H9 (cell line): ENCODE measurements around the gene CACNB4. TPM values are rescaled to one million over a fixed set of nuclear protein-coding genes. Genes with fewer than 3 reads are reported as not detected.

Experiments
- DNase-seq: peaks from one replicate; pipeline ENCODE4 v3.0.0-alpha.2; 2017
- H2AFZ ChIP-seq: one replicate; pipeline ENCODE4 v1.6.1; 2013; ENCODE audit warnings: mild to moderate bottlenecking, low read length, control low read depth, moderate library complexity
- H2AK5ac ChIP-seq: 2 replicates; pipeline ENCODE4 v1.6.1; 2013; ENCODE audit warnings: low read length, control low read depth, mixed read lengths; ENCODE audit not compliant: insufficient read length
- H2BK120ac ChIP-seq: one replicate; pipeline ENCODE4 v1.6.1; 2013; ENCODE audit warnings: low read depth, mild to moderate bottlenecking, low read length, control low read depth, inconsistent platforms; ENCODE audit not compliant: poor library complexity, severe bottlenecking
- H2BK12ac ChIP-seq: 2 replicates; pipeline ENCODE4 v1.6.1; 2013; ENCODE audit warnings: low read length, control low read depth, mixed read lengths, low read depth; ENCODE audit not compliant: insufficient read length
- H2BK15ac ChIP-seq: 2 replicates; pipeline ENCODE4 v1.6.1; 2013; ENCODE audit warnings: low read depth, low read length, control low read depth
- H2BK20ac ChIP-seq: one replicate; pipeline ENCODE4 v1.6.1; 2013; ENCODE audit warnings: low read depth, mild to moderate bottlenecking, low read length, control low read depth, inconsistent platforms; ENCODE audit not compliant: poor library complexity, severe bottlenecking
- H2BK5ac ChIP-seq: 2 replicates; pipeline ENCODE4 v1.6.1; 2013; ENCODE audit warnings: low read length, control low read depth, mixed read lengths; ENCODE audit not compliant: insufficient read length
- H3K14ac ChIP-seq: 2 replicates; pipeline ENCODE4 v1.6.1; 2013; ENCODE audit warnings: low read length, control low read depth; ENCODE audit not compliant: insufficient read depth
- H3K18ac ChIP-seq: 2 replicates; pipeline ENCODE4 v1.6.1; 2013; ENCODE audit warnings: low read depth, mild to moderate bottlenecking, mixed read lengths, low read length, control low read depth; ENCODE audit not compliant: insufficient read length
- H3K23ac ChIP-seq: 2 replicates; pipeline ENCODE4 v1.6.1; 2013; ENCODE audit warnings: low read length, control low read depth, mixed read lengths, low read depth; ENCODE audit not compliant: insufficient read length
- H3K23me2 ChIP-seq: 2 replicates; pipeline ENCODE4 v1.6.1; 2013; ENCODE audit warnings: low read depth, mild to moderate bottlenecking, mixed read lengths, low read length, control low read depth; ENCODE audit not compliant: insufficient read length, poor library complexity, severe bottlenecking
- H3K27ac ChIP-seq: 2 replicates; pipeline ENCODE4 v1.5.1; 2013; ENCODE audit warnings: low read length, control low read depth, mixed read lengths, low read depth; ENCODE audit not compliant: insufficient read length
- H3K27me3 ChIP-seq: 2 replicates; pipeline ENCODE4 v1.6.1; 2013; ENCODE audit warnings: low read length, control low read depth, inconsistent platforms; ENCODE audit not compliant: insufficient read depth
- H3K4ac ChIP-seq: 2 replicates; pipeline ENCODE4 v1.6.1; 2013; ENCODE audit warnings: low read depth, mild to moderate bottlenecking, control low read depth, inconsistent platforms, low read length, moderate library complexity
- H3K4me1 ChIP-seq: 2 replicates; pipeline ENCODE4 v1.6.1; 2013; ENCODE audit warnings: low read length, control low read depth, inconsistent platforms; ENCODE audit not compliant: insufficient read depth
- H3K4me2 ChIP-seq: 2 replicates; pipeline ENCODE4 v1.6.1; 2013; ENCODE audit warnings: low read length, control low read depth, mixed read lengths; ENCODE audit not compliant: insufficient read length, insufficient read depth
- H3K56ac ChIP-seq: 2 replicates; pipeline ENCODE4 v1.6.1; 2013; ENCODE audit warnings: low read depth, mild to moderate bottlenecking, mixed read lengths, low read length, control low read depth; ENCODE audit not compliant: insufficient read length
- H3K79me1 ChIP-seq: 2 replicates; pipeline ENCODE4 v1.6.1; 2013; ENCODE audit warnings: low read depth, mild to moderate bottlenecking, moderate library complexity, low read length, control low read depth, inconsistent platforms; ENCODE audit not compliant: insufficient read depth, poor library complexity, severe bottlenecking
- H3K79me2 ChIP-seq: 2 replicates; pipeline ENCODE4 v1.6.1; 2013; ENCODE audit warnings: low read length, control low read depth, inconsistent platforms; ENCODE audit not compliant: insufficient read depth
- H3K9ac ChIP-seq: 2 replicates; pipeline ENCODE4 v1.6.1; 2013; ENCODE audit warnings: low read length, control low read depth, mixed read lengths; ENCODE audit not compliant: insufficient read length; ENCODE audit errors: extremely low read depth
- H3K9me3 ChIP-seq: one replicate; pipeline ENCODE4 v1.6.1; 2013; ENCODE audit warnings: low read depth, low read length, inconsistent platforms; ENCODE audit not compliant: control insufficient read depth
- H3T11ph ChIP-seq: one replicate; pipeline ENCODE4 v1.6.1; 2013; ENCODE audit warnings: mild to moderate bottlenecking, low read length, control low read depth, inconsistent platforms
- H4K20me1 ChIP-seq: one replicate; pipeline ENCODE4 v1.6.1; 2013; ENCODE audit not compliant: control insufficient read depth, insufficient read length, insufficient read depth
- H4K5ac ChIP-seq: 2 replicates; pipeline ENCODE4 v1.6.1; 2013; ENCODE audit warnings: low read depth, mild to moderate bottlenecking, mixed read lengths, low read length, control low read depth; ENCODE audit not compliant: insufficient read length
- H4K8ac ChIP-seq: replicated peaks from 2 replicates; pipeline ENCODE4 v1.6.1; 2013; ENCODE audit warnings: low read length, control low read depth, mixed read lengths, low read depth; ENCODE audit not compliant: insufficient read length
- H4K91ac ChIP-seq: 2 replicates; pipeline ENCODE4 v1.6.1; 2013; ENCODE audit warnings: low read depth, mild to moderate bottlenecking, moderate library complexity, mixed read lengths, low read length, control low read depth; ENCODE audit not compliant: insufficient read length
- H3K27ac Mint-ChIP-seq, 3 experiments: 2 replicates in 2 of 3; 3 replicates in 1 of 3; pipeline ENCODE4 v1.8.0; 2020 to 2021; ENCODE audit warnings: mixed read lengths in 3 of 3, mild to moderate bottlenecking in 1 of 3, moderate library complexity in 1 of 3
- H3K27me3 Mint-ChIP-seq: 2 replicates; pipeline ENCODE4 v1.8.0; 2021; ENCODE audit warnings: low read depth, mild to moderate bottlenecking, moderate library complexity, mixed read lengths
- H3K36me3 Mint-ChIP-seq, 3 experiments: 2 replicates in 2 of 3; 3 replicates in 1 of 3; pipeline ENCODE4 v1.8.0; 2020 to 2021; ENCODE audit warnings: low read depth in 3 of 3, mixed read lengths in 3 of 3; ENCODE audit not compliant: insufficient read depth in 1 of 3
- H3K4me1 Mint-ChIP-seq, 2 experiments: 2 replicates each; pipeline ENCODE4 v1.8.0; 2020; ENCODE audit warnings: mixed read lengths in 2 of 2
- H3K4me3 Mint-ChIP-seq, 2 experiments: 2 replicates in 1 of 2; 3 replicates in 1 of 2; pipeline ENCODE4 v1.8.0; 2020 to 2021; ENCODE audit warnings: mild to moderate bottlenecking in 2 of 2, mixed read lengths in 2 of 2, moderate library complexity in 1 of 2
- H3K9me3 Mint-ChIP-seq, 2 experiments: 2 replicates in 1 of 2; 3 replicates in 1 of 2; pipeline ENCODE4 v1.8.0; 2020; ENCODE audit warnings: mild to moderate bottlenecking in 2 of 2, mixed read lengths in 2 of 2, moderate library complexity in 1 of 2
- WGBS: extraction: QIAGEN DNeasy Blood & Tissue Kit; methylation state at CpG from one replicate; pipeline ENCODE4 v1.1.7; 2013; ENCODE audit warnings: missing lambda C conversion rate, low lambda C conversion rate, mixed read lengths; ENCODE audit not compliant: insufficient read length; ENCODE audit errors: extremely low coverage; 5-methylcytosine and 5-hydroxymethylcytosine counted together
- total RNA-seq: library from RNA; stranded (reverse); gene quantifications from 2 replicates; pipeline ENCODE4 v1.2.1, GENCODE V29; 2021
- TF ChIP-seq, protein P1 (sequence below): fragments of 200-600 bp; sonication (generic); conservative IDR thresholded peaks from 3 replicates; pipeline ENCODE4 v1.8.0; 2021; ENCODE audit warnings: antibody characterized with exemption, mild to moderate bottlenecking

CACNB4 gene
- total RNA-seq, 1 experiment from 2014 or later: 1.4 TPM

GRCh38 chr2:151824886-151825285 is 274.0 kb downstream of the CACNB4 start:
- no peaks in the 10 kb centered on the region for H4K20me1 ChIP-seq
- H2AFZ ChIP-seq: no peak overlapping the region
- no peaks in the 10 kb centered on the region for H3K9me3 Mint-ChIP-seq
- H3K27ac Mint-ChIP-seq: no peak overlapping the region
- no peaks in the 10 kb centered on the region for H3K27me3 ChIP-seq
- H2BK20ac ChIP-seq: no peak overlapping the region
- no peak overlapping the region for H3K18ac ChIP-seq
- H2BK120ac ChIP-seq: no peak overlapping the region
- H3K23ac ChIP-seq: no peak overlapping the region
- H2AK5ac ChIP-seq: no peak overlapping the region
- WGBS: no CpG with 5 or more reads among the region's 2 CpGs
- no peak overlapping the region for H3K4me2 ChIP-seq
- H4K5ac ChIP-seq: no peak overlapping the region
- no peak overlapping the region for H3K4me3 Mint-ChIP-seq
- peaks cover 60 to 63% of the 10 kb centered on the region in 2 experiments for H3K4me1 Mint-ChIP-seq
- H3K9me3 ChIP-seq: no peaks in the 10 kb centered on the region
- H2BK15ac ChIP-seq: no peak overlapping the region
- H3K4me1 ChIP-seq: peaks cover 8% of the 10 kb centered on the region; the same call in 1 of the 2 replicates
- no peak overlapping the region for H3K14ac ChIP-seq
- H4K8ac ChIP-seq: no peak overlapping the region
- no peak overlapping the region for H3K9ac ChIP-seq
- no peak overlapping the region for H3T11ph ChIP-seq
- H3K79me2 ChIP-seq: peaks cover 47% of the 10 kb centered on the region
- no peak overlapping the region for H3K56ac ChIP-seq
- H3K23me2 ChIP-seq: no peaks in the 10 kb centered on the region
- DNase-seq: no peak
- H4K91ac ChIP-seq: no peak overlapping the region
- peaks cover 3% of the 10 kb centered on the region for H3K79me1 ChIP-seq
- no peaks in the 10 kb centered on the region for H3K27me3 Mint-ChIP-seq
- TF ChIP-seq, protein P1, sequence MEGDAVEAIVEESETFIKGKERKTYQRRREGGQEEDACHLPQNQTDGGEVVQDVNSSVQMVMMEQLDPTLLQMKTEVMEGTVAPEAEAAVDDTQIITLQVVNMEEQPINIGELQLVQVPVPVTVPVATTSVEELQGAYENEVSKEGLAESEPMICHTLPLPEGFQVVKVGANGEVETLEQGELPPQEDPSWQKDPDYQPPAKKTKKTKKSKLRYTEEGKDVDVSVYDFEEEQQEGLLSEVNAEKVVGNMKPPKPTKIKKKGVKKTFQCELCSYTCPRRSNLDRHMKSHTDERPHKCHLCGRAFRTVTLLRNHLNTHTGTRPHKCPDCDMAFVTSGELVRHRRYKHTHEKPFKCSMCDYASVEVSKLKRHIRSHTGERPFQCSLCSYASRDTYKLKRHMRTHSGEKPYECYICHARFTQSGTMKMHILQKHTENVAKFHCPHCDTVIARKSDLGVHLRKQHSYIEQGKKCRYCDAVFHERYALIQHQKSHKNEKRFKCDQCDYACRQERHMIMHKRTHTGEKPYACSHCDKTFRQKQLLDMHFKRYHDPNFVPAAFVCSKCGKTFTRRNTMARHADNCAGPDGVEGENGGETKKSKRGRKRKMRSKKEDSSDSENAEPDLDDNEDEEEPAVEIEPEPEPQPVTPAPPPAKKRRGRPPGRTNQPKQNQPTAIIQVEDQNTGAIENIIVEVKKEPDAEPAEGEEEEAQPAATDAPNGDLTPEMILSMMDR: no peak
- H3K36me3 Mint-ChIP-seq: peaks cover 0 to 8% (median 2%) of the 10 kb centered on the region in 3 experiments; a peak in 2 of 7 replicates
- H3K27ac ChIP-seq: no peak overlapping the region
- no peak overlapping the region for H3K4ac ChIP-seq
- H2BK12ac ChIP-seq: no peak overlapping the region
- no peak overlapping the region for H2BK5ac ChIP-seq
